ENCODE data around the gene SYNCRIP.

DNA sequence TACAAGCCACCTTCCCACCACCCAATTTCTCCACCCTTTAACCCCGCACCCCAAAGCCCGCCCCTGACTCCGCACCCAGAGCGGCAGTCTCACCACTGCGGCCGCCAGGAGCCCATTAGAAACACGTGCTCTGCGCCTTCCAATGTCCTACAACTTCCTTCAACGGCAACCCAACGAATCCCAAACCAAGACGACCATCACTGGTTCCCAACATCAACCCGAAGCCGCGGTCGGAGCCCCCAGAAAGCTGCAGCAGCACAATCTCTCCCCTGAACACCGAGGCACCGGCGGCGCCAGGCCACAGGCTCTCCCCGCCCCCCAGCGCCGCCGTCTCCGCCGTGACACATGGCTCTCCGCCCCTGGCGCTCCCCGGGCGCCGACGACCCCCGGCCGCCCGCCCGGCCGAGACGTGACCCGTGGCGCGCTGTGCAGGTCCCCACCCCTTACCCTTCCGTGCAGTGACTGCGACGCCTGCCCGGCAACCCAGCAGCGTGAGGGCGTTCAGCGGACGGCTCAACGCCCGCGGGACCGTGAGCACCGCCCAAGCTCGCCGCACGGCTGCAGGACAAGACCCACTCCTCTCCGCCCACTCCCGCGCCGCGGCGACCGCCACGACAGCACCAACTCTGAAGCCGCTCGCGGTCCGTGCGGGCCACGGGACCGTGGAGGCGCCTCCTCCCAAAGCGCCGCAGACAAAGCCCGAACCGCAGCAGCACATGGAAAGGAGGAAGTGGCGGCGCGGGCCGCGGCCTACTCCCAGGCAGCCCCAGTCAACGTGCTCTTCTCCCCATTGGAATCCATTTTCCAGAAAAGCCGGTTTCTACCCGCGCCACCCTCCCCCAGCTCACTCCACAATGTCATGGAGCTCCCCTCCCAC lies 551 bp downstream of the SYNCRIP start:
- TF ChIP-seq ESRRG (CRISPR knock-in tag; IDR thresholded peaks at IDR 0.05) (no peak), RARB (CRISPR knock-in tag; IDR thresholded peaks at IDR 0.05) (no peak), GLIS3 (CRISPR knock-in tag; IDR thresholded peaks at IDR 0.05) (no peak), CREB5 (CRISPR knock-in tag; IDR thresholded peaks at IDR 0.05; ENCODE audit: low read depth) (no peak), PPARA (CRISPR knock-in tag; IDR thresholded peaks at IDR 0.05; ENCODE audit: borderline replicate concordance) (no peak), ZFP30 (CRISPR knock-in tag; IDR thresholded peaks at IDR 0.05) (no peak), ZC3H10 (CRISPR knock-in tag; IDR thresholded peaks at IDR 0.05) (no peak), BACH2 (CRISPR knock-in tag; IDR thresholded peaks at IDR 0.05; ENCODE audit: borderline replicate concordance) (no peak), SNAI2 (CRISPR knock-in tag; IDR thresholded peaks at IDR 0.05) (no peak)

Data from SK-N-SH treated with all-trans-retinoic acid at 6 μM for 48 hours (cell line).